Bronchial epithelial cell (primary cell): ENCODE results near the gene EFNA5. TPM values are rescaled to one million over a fixed set of nuclear protein-coding genes. Genes with fewer than 3 reads are reported as not detected.

Source experiments
- DNase-seq: peaks from one replicate; pipeline ENCODE4 v3.0.0-alpha.2; 2010; ENCODE audit warnings: low read depth
- FAIRE-seq: peaks from 2 replicates; lab custom pipeline; 2011; peaks lifted over from hg19 to GRCh38; lab: Jason Lieb, UNC
- H3K27me3 ChIP-seq: 2 replicates; pipeline ENCODE4 v1.5.1; 2011; ENCODE audit warnings: low read length; ENCODE audit not compliant: control insufficient read depth, insufficient read depth
- H3K36me3 ChIP-seq: 2 replicates; pipeline ENCODE4 v1.5.1; 2011; ENCODE audit warnings: low read length; ENCODE audit not compliant: control insufficient read depth, insufficient read depth
- H3K4me3 ChIP-seq: 2 replicates; pipeline ENCODE4 v1.5.1; 2011; ENCODE audit warnings: mild to moderate bottlenecking, low read depth, low read length, control low read depth
- total RNA-seq: library from RNA; depleted of rRNA; stranded (reverse); fragments of >200 nt; gene quantifications from 2 replicates; pipeline ENCODE4 v1.2.1, GENCODE V29; 2014
- TF ChIP-seq, protein P1 (sequence below): IDR thresholded peaks from 2 replicates; pipeline ENCODE4 v1.5.1; 2011; ENCODE audit warnings: mild to moderate bottlenecking, moderate library complexity, low read length, control low read depth, inconsistent platforms; ENCODE audit not compliant: insufficient read depth, severe bottlenecking

Gene EFNA5
- total RNA-seq, 1 donor from 2014 or later = 3.9 TPM

- DNase-seq = peak; percentile 97
- TF ChIP-seq, protein P1, sequence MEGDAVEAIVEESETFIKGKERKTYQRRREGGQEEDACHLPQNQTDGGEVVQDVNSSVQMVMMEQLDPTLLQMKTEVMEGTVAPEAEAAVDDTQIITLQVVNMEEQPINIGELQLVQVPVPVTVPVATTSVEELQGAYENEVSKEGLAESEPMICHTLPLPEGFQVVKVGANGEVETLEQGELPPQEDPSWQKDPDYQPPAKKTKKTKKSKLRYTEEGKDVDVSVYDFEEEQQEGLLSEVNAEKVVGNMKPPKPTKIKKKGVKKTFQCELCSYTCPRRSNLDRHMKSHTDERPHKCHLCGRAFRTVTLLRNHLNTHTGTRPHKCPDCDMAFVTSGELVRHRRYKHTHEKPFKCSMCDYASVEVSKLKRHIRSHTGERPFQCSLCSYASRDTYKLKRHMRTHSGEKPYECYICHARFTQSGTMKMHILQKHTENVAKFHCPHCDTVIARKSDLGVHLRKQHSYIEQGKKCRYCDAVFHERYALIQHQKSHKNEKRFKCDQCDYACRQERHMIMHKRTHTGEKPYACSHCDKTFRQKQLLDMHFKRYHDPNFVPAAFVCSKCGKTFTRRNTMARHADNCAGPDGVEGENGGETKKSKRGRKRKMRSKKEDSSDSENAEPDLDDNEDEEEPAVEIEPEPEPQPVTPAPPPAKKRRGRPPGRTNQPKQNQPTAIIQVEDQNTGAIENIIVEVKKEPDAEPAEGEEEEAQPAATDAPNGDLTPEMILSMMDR = no peak
- Histone ChIP-seq H3K4me3 (peak overlapping the region; percentile 86), H3K36me3 (no peaks in the 10 kb centered on the region), H3K27me3 (no peaks in the 10 kb centered on the region)
- FAIRE-seq = no peak
Observed at GRCh38 chr5:107672211-107673038, 1.7 kb upstream of the EFNA5 start.

DNA sequence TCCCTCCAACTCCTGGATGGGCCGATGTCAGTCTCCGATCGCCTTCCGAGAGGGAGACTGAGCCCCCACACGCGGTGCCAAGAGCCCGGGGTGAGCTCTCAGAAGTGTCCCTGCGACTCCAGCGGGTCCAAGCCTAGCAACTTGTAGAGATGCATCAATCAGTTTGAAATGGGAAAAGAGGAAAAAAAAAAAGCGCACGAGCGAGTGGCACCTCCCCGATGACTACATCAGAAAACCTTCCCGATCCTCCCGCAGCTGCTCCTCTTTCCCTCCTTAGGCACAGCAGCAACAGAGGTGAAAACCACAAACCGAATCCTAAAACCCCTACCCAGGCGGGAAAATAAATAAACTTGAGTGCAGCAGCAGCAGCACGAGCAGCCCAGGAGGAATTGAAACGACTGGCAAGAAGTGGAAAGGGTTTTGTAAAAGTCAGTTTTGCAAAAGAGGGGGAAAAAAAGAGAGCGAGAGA is 1.0 kb upstream of the EFNA5 start:
- FAIRE-seq (no peak), DNase-seq (peak; percentile 84)
- TF ChIP-seq, protein P1 = no peak
- Histone ChIP-seq H3K4me3 (peak overlapping the region; percentile 86), H3K36me3 (no peaks in the 10 kb centered on the region), H3K27me3 (no peaks in the 10 kb centered on the region)

DNA sequence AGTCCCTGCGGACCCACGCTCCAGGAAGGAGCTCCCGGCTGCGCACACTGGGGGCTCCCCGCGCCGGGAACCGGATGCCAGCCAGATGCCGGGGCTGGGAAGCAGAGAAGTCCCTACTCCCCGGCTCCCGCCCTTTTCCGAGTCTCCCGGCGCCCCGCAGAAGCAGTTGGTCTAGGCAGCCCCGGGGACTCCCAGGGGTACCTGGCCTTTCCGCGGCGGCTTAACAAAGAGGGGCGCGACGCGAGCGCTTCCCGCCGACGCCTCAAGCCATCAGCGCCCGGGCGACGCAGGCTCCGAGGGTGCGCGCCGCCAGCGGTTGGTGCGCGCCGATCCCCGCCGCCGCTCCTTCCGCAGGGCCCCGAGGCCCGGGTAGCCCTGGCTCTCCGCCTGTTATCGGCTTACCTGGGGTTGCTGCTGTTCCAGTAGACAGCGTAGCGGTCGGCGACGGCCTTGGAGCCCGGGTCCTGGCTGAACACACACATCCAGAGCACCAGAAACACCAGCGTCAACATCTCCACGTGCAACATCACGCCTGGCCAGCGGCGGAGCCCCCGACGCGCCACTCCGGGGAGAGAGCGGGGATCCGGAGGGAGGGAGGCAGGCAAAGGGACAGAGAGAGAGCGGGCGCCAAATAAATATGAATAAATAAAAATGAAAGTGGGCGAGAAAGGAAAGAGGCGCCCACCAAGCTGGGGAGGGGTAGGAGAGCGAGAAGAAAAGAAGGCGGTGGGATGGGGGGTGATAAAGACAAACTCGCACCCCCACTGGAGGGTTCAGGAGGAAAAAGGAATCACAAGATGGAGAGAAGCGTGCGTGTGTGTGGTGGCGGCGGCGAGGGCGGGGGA is 428 bp downstream of the EFNA5 start:
- TF ChIP-seq, protein P1 = no peak
- FAIRE-seq = no peak
- Histone ChIP-seq H3K36me3 (no peaks in the 10 kb centered on the region), H3K4me3 (peak overlapping the region; percentile 86), H3K27me3 (no peaks in the 10 kb centered on the region)
- DNase-seq = no peak

- H3K36me3 ChIP-seq = no peaks in the 10 kb centered on the region
- no peaks in the 10 kb centered on the region for H3K27me3 ChIP-seq
- FAIRE-seq (no peak), DNase-seq (no peak)
- TF ChIP-seq, protein P1 = no peak
- peak overlapping the region; percentile 86 for H3K4me3 ChIP-seq
Observed at GRCh38 chr5:107669096-107670031, 1.4 kb downstream of the EFNA5 start.
